Measurements from ENCODE around the gene RUBCNL.
"Not testable (repeated sequence)": the region's sequence is repeated elsewhere in the genome, so short reads cannot be mapped to it uniquely, and the experiment has no call there.

RUBCNL gene

DNA sequence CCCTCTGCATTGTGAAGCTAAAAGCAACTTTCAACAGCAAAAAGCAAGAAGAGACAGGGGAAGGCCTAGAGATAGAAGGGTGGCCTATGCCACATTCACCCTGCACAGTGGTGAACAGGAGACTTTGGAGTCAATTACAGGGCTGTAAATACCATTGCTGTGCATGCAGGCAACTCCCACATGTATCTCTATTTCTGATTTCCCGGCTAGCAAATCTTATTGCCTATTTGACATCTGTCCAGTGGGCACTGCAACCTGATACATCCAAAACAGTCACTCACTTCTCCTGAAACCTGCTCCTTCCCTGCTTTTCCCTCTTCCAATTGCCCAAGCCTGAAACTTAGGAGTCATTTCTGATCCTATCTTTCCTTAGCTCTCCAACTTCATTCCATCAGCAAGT, 13.4 kb downstream of the RUBCNL start:
- no peak for DNase-seq (ENCODE audit: low read depth in 2 of 2)

DNA sequence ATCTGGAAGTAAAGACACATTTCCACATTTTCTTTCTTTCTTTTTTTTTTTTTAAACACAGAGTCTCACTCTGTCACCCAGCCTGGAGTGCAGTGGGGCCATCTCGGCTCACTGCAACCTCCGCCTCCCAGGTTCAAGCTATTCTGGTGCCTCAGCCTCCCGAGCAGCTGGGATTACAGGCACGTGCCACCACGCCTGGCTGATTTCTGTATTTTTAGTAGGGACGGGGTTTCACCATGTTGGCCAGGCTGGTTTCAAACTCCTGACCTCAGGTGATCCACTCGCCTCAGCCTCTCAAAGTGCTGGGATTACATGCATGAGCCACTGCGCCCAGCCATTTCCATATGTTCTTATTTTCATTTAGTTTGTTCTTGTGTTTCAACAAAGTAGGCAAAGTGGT, 14.1 kb downstream of the RUBCNL start:
- not testable (repeated sequence) for DNase-seq (ENCODE audit: low read depth in 2 of 2)

DNA sequence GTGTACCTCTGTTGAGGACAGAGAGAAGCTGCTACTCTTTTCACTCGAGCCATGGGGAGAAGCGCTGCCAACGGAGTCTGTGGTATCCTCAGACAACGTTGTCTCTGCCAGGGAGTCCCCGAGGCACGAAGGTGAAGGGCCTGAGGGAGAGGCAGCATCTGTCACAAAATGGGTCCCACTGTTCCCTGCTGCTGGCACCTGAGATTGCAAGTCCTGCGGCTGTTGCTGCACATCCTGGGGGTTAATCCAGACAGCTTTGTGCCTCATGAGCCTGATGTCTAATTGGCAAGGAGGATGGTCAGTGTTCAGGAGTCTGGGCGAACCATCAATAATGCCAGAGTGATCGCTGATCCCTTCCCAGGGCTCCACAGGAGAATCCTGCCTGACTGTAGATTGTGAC, 15.0 kb downstream of the RUBCNL start:
- DNase-seq (ENCODE audit: low read depth in 2 of 2): no peak

DNA sequence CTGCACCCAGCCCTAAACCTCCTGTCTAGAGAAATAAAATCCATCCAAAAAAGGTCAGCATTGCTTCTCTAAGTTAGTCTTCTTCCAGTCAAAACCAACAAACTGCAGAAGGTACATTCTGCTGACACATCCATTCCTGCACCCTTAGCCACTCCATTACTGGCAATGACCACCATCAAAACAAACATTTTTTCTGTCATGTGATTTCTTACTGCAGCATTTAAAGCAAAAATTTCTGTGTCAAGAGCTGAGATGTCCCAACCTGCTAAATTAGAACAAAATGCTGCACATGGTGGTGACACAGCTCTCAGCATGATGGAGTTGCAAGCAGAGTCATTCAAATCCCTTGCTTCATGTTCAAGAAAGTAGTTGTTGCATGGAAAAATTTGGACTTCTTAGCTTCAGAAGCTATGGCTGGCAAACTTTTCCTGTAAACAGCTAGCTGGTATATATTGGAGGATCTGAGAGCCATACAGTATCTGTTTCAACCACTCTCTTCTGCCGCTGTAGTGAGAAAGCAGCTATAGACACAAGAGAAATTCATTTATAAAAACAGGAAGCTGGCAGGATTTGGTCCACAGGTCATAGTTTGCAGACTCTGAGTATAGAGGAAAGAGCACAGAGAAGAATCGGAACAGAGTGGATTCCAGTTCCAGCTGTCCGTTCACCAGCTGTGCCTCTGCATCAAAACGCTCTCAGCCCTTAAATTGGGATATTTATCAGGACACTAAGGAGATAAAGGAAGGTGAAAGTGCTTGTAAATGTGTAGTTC, 17.4 kb downstream of the RUBCNL start:
- no peak for DNase-seq (ENCODE audit: low read depth in 2 of 2)

DNA sequence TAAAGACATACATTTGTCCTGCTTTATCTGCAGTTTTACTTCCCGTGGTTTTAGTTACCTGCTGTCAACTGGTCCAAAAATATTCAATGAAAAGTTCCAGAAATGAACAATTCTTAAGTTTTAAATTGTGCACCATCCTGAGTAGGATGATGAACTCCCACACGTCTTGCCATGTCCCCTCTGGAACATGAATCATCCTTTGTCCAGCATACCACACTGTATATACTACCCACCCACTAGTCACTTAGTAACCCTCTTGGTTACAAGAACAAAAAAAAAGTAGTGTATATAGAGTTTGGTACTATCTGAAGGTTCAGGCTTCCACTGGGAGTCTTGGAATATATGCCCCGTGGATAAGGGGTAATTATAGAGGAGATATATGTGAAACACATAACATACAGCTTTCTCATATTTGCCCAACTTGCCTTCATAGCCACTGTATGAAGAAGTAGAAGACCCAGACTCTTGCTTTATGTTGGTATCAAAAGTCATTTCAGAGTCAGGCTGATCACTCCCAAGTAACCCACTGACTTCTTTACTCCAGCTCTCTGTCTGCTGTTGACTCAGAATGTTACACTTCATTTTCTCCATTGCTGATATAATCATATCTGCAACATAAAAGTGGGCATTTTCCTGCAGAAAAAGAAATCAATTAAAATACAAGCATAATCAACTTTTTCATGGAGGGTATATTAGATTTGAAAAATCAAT, 19.3 kb downstream of the RUBCNL start:
- no peak for DNase-seq (ENCODE audit: low read depth in 2 of 2)

GRCh38 chr13:46361276-46361934, 25.6 kb downstream of the RUBCNL start:
- DNase-seq (ENCODE audit: low read depth in 2 of 2): no peak

- no peak for DNase-seq (ENCODE audit: low read depth in 2 of 2)
Observed at GRCh38 chr13:46360604-46361003, 26.4 kb downstream of the RUBCNL start.

DNA sequence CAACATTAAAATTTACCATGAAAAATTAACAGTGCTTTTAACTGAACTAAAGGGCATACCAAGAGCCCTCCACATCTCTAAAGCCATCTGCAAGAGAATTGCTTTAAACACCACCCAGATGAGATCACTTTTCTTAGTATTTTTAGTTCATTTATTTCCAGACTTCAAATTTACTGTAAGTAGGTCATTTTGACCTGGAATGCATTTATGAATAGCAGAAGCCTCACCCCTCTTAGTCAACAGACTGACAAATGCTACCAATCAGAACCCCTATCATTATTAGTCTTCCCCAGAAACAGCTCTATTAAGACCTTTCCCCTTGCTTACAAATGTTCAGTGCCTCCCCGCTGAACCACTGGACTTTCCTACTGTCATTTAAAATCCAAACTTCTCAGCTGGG, 27.3 kb downstream of the RUBCNL start:
- no peak for DNase-seq (ENCODE audit: low read depth in 2 of 2)

DNA sequence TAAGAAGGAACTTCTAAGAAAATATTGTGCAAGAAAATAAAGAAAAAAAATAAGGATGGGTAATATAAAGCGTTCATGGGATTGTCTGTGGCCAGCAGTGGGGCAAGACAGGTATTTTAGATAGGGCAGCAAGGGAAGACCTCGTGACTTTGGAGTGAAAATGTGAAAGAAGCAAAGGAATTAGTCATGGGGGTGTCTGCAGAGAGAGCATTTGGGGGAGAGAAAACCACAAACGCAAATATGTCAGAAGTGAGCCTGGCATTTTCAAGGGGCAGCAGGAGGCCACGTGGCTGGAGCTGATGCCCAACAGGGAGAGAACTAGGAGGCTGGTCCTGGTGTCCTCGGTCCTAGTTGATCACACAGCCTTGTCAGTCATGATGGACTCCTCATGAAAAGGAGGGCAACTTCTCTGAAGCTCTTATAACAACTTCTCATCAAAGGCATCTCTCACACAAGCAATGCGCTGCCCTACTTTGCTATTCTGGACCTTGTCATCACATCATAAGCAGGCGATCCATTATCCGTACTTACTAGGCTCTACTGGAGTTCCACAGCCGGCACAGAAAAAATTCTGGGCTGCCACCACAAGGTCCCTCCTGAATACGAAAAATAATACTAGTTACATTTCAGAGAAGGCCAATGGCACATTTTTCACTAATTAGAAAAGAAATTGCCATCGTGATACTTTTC, 31.0 kb downstream of the RUBCNL start:
- DNase-seq (ENCODE audit: low read depth in 2 of 2): no peak

DNA sequence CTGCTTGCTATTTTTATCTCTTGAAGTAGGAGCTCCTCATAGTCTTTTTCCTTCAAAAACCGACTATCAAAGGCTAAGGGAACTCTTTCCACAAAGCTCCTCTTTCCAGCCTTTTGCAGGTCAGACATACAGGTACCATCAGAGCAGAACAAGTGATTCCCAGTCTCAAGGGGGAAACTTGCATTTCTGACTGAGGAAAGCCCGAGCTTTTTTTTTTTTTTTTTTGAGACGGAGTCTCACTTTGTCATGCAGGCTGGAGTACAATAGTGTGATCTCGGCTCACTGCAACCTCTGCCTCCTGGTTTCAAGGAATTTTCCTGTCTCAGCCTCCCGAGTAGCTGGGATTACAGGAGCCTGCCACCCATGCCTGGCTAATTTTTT, 32.0 kb downstream of the RUBCNL start:
- no peak for DNase-seq (ENCODE audit: low read depth in 2 of 2)

- DNase-seq (ENCODE audit: low read depth in 2 of 2): peak in 1 of 2 donors; percentile 18
Observed at GRCh38 chr13:46354156-46355087, 32.6 kb downstream of the RUBCNL start.

DNA sequence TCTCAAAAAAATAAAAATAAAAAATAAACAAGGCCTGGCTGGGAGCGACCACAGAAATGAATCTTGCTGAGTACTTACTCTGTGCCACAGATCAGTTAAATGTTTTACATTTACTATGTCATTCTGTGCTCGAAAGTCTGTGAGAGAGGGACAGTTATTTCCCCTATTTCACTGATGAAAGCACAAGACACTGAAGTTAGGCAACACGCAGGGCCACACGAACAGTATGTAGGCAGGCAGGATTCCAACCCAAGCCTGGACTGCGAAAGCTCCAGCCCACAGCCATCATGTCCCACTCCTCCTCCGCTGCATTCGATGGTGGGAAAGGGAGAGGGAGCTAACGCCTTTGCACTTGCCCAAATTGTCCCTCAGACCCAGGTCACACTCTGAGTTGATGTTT, 34.2 kb downstream of the RUBCNL start:
- DNase-seq (ENCODE audit: low read depth in 2 of 2): no peak

DNA sequence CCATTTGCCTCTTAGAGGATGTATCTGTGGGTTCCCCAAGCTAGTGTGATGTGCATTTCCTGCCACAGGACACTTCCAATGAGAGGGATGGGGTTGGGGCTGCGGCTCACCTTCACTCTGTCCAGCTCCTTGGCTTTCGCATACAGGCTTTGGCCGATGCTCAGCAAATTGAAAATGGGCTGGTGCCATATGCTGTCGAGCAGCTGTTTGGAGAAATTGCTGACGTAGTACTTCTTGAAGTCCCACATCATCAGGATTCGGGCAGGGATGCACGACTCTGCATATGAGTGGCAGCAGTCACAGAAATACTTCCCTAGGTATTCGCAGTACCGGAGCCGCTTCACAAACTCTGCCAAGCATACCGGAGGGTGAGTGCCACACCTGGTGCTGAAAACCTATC, 37.0 kb downstream of the RUBCNL start:
- DNase-seq (ENCODE audit: low read depth in 2 of 2): no peak

DNA sequence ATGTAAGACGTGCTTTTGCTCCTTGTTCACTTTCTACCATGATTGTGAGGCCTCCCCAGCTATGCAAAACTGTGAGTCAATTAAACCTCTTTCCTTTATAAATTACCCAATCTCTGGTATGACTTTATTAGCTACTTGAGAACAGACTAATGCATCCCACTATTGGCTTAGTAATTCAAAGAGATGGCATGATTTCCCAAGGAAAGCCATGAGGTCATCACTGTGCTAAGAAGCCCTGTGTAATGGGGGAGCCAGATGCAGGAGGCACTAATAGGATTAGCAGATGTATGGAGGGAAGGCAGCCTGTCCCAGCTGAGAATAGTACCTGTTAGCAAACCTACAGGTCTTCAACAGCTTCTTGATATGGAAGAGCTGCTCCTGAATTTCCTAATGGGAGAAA, 38.1 kb downstream of the RUBCNL start:
- no peak for DNase-seq (ENCODE audit: low read depth in 2 of 2)

DNA sequence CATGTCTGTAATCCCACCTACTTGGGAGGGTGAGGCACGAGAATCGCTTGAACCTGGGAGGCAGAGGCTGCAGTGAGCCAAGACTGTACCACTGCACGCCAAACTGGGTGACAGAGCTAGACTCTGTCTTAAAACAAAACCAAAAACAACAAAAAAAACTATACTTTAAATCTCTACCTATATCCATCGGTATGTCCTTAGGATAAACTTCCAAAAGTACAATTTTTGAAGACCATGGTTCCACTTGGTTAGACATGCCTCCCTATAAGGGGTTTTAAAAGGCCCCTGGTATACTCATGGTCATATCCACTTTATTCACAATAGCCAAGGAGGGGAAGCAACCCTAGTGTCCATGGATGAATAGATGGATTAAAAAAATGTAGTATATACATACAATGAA, 39.8 kb downstream of the RUBCNL start:
- no peak for DNase-seq (ENCODE audit: low read depth in 2 of 2)

DNA sequence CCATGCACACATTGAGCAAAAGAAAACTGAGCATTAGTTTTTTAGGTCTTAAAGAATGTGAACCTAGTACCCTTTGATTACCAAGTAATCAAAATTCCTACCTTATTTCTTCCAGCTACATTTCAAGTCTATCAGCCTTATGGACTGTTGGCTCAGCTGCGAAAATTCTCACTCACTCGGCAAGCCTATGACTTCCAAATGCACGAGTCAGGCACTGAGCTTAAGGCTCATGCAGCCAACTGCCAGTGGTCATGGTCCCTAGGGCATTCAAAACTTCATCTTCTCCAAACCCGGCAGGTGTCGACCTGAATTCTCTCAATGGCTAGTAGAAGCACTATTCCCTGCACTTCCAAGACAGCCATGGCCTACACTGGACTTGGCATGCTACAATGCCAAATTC, 41.2 kb downstream of the RUBCNL start:
- no peak for DNase-seq (ENCODE audit: low read depth in 2 of 2)

- no peak for DNase-seq (ENCODE audit: low read depth in 2 of 2)
Observed at GRCh38 chr13:46345398-46345797, 41.7 kb downstream of the RUBCNL start.

- DNase-seq (ENCODE audit: low read depth in 2 of 2): no peak
Observed at GRCh38 chr13:46343279-46343994, 43.6 kb downstream of the RUBCNL start.

GRCh38 chr13:46342538-46342937, 44.5 kb downstream of the RUBCNL start:
- DNase-seq (ENCODE audit: low read depth in 2 of 2): no peak

DNA sequence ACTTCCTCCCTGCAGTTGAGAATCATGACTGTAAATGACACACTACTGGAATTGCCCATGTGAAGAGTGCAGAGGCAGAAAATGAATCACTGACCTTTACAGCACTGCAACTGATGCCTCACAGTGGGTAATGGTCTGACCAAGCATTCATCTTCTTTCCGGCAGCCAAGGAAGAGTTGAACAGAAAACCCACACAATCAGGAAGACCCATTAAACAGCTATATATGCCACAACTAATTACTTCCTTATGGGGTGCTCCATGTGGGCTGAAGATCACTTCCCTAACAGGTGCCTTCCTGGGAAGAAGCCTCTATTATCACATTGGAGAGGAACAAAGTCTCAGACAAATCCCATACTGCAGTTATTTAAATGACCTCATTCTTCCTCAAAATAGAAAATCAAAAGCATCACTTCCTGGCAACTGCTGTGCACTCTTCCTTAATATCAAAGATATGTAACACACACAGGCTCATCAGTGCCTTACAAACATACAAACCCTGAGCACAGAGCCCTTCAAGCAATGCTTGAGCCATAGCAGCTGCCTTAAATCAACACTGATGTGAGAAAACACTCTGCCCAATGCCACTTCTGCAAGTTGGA, 45.8 kb downstream of the RUBCNL start:
- DNase-seq (ENCODE audit: low read depth in 2 of 2): no peak
